DOHH2 (cell line): Measurements from ENCODE around the gene ARHGAP22.

Source experiments
- EZH2phosphoT487 ChIP-seq: fragments of 200-600 bp; sonication (generic); IDR thresholded peaks from 2 replicates; pipeline ENCODE4 v1.6.1; 2017; ENCODE audit warnings: borderline replicate concordance, mild to moderate bottlenecking, antibody characterized with exemption, low read length, moderate library complexity, mixed read lengths
- TF ChIP-seq, protein P1 (sequence below): fragments of 200-600 bp; sonication (generic); IDR thresholded peaks from one replicate; pipeline ENCODE4 v1.5.1; 2014; ENCODE audit warnings: antibody characterized with exemption, mild to moderate bottlenecking, low read depth, low read length; ENCODE audit not compliant: poor library complexity, severe bottlenecking

DNA sequence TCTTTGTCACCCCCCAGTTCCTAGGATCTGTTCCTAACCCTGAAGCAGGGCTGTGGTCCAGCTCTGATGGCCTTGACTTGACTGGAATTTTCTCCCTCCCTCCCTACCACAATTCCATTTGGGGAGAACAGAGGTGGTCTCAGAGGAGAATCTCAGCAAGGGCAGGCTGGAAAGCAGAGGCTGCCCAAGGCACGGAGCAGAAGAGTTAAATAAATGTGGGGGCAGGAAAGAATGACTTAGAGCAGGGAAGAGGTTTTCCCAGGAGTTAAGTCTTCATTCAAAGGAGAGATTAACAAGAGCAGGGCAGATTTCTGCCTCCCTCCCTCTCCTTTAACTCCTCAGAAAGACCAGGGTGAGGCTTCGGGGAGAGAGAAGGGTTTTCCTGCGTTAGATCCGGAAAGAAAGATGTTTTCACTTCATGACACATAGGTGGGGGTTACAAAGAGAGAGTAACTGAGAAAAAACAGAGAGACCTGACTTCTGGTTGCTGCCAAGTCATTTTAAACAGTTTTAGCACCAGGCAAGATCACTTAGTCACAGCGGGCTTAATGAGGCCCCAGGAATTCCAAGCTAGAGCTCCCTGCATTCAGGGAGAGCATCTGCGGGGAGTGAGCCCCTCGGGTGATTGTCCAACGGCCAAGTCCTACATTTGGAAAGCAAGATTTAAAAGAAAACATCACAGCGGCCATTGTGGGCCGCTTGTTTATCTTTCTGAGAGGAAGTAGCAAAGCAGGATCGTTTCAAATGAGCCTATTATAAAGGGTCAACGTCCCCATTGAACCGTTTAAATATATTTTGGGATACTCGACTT lies 78.7 kb downstream of the ARHGAP22 start:
- no peak for TF ChIP-seq EZH2phosphoT487
- TF ChIP-seq, protein P1, sequence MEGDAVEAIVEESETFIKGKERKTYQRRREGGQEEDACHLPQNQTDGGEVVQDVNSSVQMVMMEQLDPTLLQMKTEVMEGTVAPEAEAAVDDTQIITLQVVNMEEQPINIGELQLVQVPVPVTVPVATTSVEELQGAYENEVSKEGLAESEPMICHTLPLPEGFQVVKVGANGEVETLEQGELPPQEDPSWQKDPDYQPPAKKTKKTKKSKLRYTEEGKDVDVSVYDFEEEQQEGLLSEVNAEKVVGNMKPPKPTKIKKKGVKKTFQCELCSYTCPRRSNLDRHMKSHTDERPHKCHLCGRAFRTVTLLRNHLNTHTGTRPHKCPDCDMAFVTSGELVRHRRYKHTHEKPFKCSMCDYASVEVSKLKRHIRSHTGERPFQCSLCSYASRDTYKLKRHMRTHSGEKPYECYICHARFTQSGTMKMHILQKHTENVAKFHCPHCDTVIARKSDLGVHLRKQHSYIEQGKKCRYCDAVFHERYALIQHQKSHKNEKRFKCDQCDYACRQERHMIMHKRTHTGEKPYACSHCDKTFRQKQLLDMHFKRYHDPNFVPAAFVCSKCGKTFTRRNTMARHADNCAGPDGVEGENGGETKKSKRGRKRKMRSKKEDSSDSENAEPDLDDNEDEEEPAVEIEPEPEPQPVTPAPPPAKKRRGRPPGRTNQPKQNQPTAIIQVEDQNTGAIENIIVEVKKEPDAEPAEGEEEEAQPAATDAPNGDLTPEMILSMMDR, result no peak
